HG03378 (cell line): ENCODE data around the gene GAB2.

Source experiments
- ATAC-seq: cut with Tn5 transposase; IDR thresholded peaks from one replicate; pipeline ENCODE4 v1.9.1; 2021; ENCODE audit warnings: mild to moderate bottlenecking, moderate library complexity; ENCODE audit not compliant: unreplicated experiment

GAB2 gene

GRCh38 chr11:78212586-78213371, 204.8 kb downstream of the GAB2 start:
- ATAC-seq, result no peak

GRCh38 chr11:78211565-78211964, 206.1 kb downstream of the GAB2 start:
- no peak for ATAC-seq

- no peak for ATAC-seq
These were observed 207.5 kb downstream of the GAB2 start for GRCh38 chr11:78210000-78210608.

- no peak for ATAC-seq
These were observed 208.1 kb downstream of the GAB2 start for GRCh38 chr11:78209478-78209877.

- no peak for ATAC-seq
These were observed 209.1 kb downstream of the GAB2 start for GRCh38 chr11:78208257-78209165.

GRCh38 chr11:78207532-78208256, 209.9 kb downstream of the GAB2 start:
- no peak for ATAC-seq

- ATAC-seq, result no peak
These were observed 211.9 kb downstream of the GAB2 start for GRCh38 chr11:78205691-78206090.

GRCh38 chr11:78205256-78205655, 212.4 kb downstream of the GAB2 start:
- ATAC-seq, result no peak

GRCh38 chr11:78203184-78203583, 214.4 kb downstream of the GAB2 start:
- ATAC-seq, result no peak

GRCh38 chr11:78202733-78203167, 214.9 kb downstream of the GAB2 start:
- ATAC-seq, result no peak

- ATAC-seq, result no peak
These were observed 216.4 kb downstream of the GAB2 start for GRCh38 chr11:78201096-78201818.

- ATAC-seq, result no peak
These were observed 217.1 kb downstream of the GAB2 start for GRCh38 chr11:78200553-78200952.

GRCh38 chr11:78200061-78200460, 217.6 kb downstream of the GAB2 start:
- ATAC-seq, result no peak

GRCh38 chr11:78199653-78200015, 218.0 kb downstream of the GAB2 start:
- no peak for ATAC-seq

- ATAC-seq, result no peak
These were observed 218.5 kb downstream of the GAB2 start for GRCh38 chr11:78199015-78199652.

GRCh38 chr11:78197816-78198215, 219.8 kb downstream of the GAB2 start:
- ATAC-seq, result no peak

- ATAC-seq, result no peak
These were observed 220.9 kb downstream of the GAB2 start for GRCh38 chr11:78196661-78197091.

- ATAC-seq, result no peak
These were observed 221.6 kb downstream of the GAB2 start for GRCh38 chr11:78195917-78196560.

GRCh38 chr11:78194490-78194889, 223.1 kb downstream of the GAB2 start:
- no peak for ATAC-seq
